ENCODE measurements around the gene LRBA.

The LRBA gene

GRCh38 chr4:150475763-150476162, 539.3 kb downstream of the LRBA start:
- no peak for DNase-seq (ENCODE audit: low spot score)
- ChIA-PET CTCF (interaction anchor here (0.7 kb wide), 1 partner anchor 123 kb away, joined by 5 read pairs; no protein-coding TSS in a partner anchor), POLR2A (ENCODE audit: low non-redundant PET) (no interaction called here)
- no peak overlapping the region for H3K27ac ChIP-seq
- TF ChIP-seq, protein P1, sequence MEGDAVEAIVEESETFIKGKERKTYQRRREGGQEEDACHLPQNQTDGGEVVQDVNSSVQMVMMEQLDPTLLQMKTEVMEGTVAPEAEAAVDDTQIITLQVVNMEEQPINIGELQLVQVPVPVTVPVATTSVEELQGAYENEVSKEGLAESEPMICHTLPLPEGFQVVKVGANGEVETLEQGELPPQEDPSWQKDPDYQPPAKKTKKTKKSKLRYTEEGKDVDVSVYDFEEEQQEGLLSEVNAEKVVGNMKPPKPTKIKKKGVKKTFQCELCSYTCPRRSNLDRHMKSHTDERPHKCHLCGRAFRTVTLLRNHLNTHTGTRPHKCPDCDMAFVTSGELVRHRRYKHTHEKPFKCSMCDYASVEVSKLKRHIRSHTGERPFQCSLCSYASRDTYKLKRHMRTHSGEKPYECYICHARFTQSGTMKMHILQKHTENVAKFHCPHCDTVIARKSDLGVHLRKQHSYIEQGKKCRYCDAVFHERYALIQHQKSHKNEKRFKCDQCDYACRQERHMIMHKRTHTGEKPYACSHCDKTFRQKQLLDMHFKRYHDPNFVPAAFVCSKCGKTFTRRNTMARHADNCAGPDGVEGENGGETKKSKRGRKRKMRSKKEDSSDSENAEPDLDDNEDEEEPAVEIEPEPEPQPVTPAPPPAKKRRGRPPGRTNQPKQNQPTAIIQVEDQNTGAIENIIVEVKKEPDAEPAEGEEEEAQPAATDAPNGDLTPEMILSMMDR (conservative IDR thresholded peaks at IDR 0.05; ENCODE audit: low read depth), result no peak

DNA sequence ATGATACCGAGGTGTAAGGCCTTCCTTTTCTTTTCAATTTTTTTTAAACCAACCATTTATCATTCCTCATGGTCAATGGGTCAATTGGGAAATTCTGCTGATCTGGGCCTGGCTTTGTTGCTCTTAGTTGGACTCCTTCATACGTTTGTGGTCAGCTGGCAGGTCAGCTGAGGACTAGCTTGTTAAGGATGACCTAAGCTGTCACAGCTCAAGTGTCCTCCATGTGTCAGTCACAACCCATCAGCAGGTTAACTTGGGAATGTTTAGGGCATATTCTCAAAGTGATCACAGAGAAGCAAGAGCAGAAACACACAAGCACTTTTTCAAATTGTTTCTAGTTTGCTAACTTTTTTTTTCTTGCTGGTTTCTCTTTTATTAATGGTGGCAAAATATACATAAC, 550.6 kb downstream of the LRBA start:
- ChIA-PET POLR2A (ENCODE audit: low non-redundant PET) (no interaction called here), CTCF (no interaction called here)
- TF ChIP-seq, protein P1 (conservative IDR thresholded peaks at IDR 0.05; ENCODE audit: low read depth), result no peak
- H3K27ac ChIP-seq, result no peak overlapping the region
- DNase-seq (ENCODE audit: low spot score), result no peak

DNA sequence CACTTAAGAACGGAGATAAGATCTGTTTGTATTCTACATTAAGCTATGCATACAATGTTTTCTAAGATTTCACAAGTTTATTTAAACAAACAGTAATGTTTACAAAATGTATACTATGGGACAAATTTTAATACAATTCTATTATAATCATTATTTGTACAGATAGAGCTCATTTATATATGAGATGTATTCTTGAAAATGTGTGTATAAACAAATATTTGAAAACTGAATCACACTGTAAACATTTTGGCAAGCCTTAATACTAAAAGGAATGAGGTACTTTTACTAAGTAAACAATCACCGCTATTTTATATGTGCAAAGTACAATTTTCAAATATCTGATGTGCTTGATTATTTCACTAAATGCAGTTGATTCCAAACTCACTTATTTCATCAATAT, 552.3 kb downstream of the LRBA start:
- H3K27ac ChIP-seq, result no peak overlapping the region
- POLR2A ChIA-PET (ENCODE audit: low non-redundant PET), result no interaction called here
- TF ChIP-seq, protein P1 (conservative IDR thresholded peaks at IDR 0.05; ENCODE audit: low read depth), result no peak
- CTCF ChIA-PET, result interaction anchor here (0.7 kb wide), 1 partner anchor 53 kb away, joined by 3 read pairs; no protein-coding TSS in a partner anchor
- no peak for DNase-seq (ENCODE audit: low spot score)

DNA sequence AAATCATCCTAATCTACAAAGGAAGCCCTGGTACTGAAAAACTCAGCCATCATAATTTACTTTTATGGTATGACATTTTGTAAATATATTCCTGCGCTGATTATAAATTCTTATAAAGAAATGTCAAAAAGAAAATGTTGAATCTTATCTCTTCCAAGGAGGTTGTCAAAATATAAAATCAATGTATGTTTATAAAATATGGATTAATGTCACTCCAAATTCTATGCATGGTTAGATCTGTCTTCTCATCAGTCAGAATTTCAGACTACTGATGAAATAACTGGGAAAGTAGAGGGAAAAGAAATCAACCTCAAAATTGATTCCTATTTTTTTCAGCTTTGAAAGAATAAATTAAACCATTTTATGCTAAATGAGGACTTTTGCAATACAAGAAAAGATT, 553.1 kb downstream of the LRBA start:
- ChIA-PET CTCF (interaction anchor here (0.6 to 0.7 kb wide), 2 partner anchors 52 to 165 kb away, joined by 3 read pairs; no protein-coding TSS in a partner anchor), POLR2A (ENCODE audit: low non-redundant PET) (no interaction called here)
- DNase-seq (ENCODE audit: low spot score), result no peak
- TF ChIP-seq, protein P1 (conservative IDR thresholded peaks at IDR 0.05; ENCODE audit: low read depth), result no peak
- no peak overlapping the region for H3K27ac ChIP-seq

DNA sequence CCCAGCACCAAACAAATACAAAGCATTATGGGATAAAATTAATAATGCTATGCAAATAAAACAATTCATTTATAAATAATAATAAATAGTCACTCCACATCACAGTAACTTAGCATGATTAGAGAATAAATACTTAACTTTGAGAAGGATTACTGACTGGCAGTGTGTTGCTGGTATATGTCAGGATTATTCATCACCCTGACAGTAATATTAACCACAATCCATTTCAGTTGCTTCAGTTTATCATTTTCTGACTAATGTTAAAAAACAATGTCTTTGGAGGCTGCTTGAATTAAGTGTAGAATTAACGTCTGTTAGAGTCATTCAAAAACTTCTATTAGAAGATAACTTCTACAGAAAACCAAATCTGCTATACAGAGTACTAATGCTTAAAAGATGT, 557.3 kb downstream of the LRBA start:
- ChIA-PET POLR2A (ENCODE audit: low non-redundant PET) (no interaction called here), CTCF (no interaction called here)
- TF ChIP-seq, protein P1 (conservative IDR thresholded peaks at IDR 0.05; ENCODE audit: low read depth), result no peak
- no peak for DNase-seq (ENCODE audit: low spot score)
- H3K27ac ChIP-seq, result no peak overlapping the region

- CTCF ChIA-PET, result no interaction called here
- POLR2A ChIA-PET (ENCODE audit: low non-redundant PET), result no interaction called here
- TF ChIP-seq, protein P1 (conservative IDR thresholded peaks at IDR 0.05; ENCODE audit: low read depth), result no peak
Observed at GRCh38 chr4:150451883-150452282, 563.2 kb downstream of the LRBA start.

GRCh38 chr4:150447356-150447755, 567.7 kb downstream of the LRBA start:
- TF ChIP-seq, protein P1 (conservative IDR thresholded peaks at IDR 0.05; ENCODE audit: low read depth), result no peak
- DNase-seq (ENCODE audit: low spot score), result no peak
- no peak overlapping the region for H3K27ac ChIP-seq
- POLR2A ChIA-PET (ENCODE audit: low non-redundant PET), result no interaction called here
- CTCF ChIA-PET, result no interaction called here

More at GRCh38 chr4:150451883-150452282, 563.2 kb downstream of the LRBA start:
- no peak for DNase-seq (ENCODE audit: low spot score)
- H3K27ac ChIP-seq, result no peak overlapping the region

All from RWPE1 (cell line).